K562 (cell line): ENCODE measurements around the gene HEXD. TPM values are rescaled to one million over a fixed set of nuclear protein-coding genes. Genes with fewer than 3 reads are reported as not detected.
A peak's percentile ranks its signal among the peaks of the same experiment; 100 is the strongest.

ENCODE experiments used
- ATAC-seq: fragments of 200-7000 bp; cut with Tn5 transposase; 3 replicates; pipeline ENCODE4 v1.9.1; 2020; ENCODE audit warnings: moderate library complexity
- BruUV-seq: library from RNA; stranded (reverse); fragments of 400-500 nt; replicated peaks from 2 replicates; lab custom pipeline; 2021; lab: Mats Ljungman, UMichigan
- CTCF ChIA-PET: fragments of 300-600 bp; formaldehyde crosslinking; extraction: SDS; loops from one replicate; lab custom pipeline; 2021; ENCODE audit warnings: low intra/inter-chr PET ratio; lab: Yijun Ruan, JAX
- POLR2A ChIA-PET: fragments of 300-600, 350-650 bp; sonication (Branson Sonifier 250); formaldehyde crosslinking; extraction: SDS; loops from one replicate; lab custom pipeline; 2021; ENCODE audit warnings: antibody characterized with exemption, inconsistent platforms; lab: Yijun Ruan, JAX
- DNase-seq, 4 experiments: peaks; one replicate each; pipeline versions ENCODE4 v3.0.0 to v3.0.0-alpha.2; 2011 to 2018; ENCODE audit warnings: low spot score in 3 of 4, mixed read lengths in 3 of 4; ENCODE audit errors: extremely low read depth in 1 of 4
- FAIRE-seq: peaks from 2 replicates; lab custom pipeline; 2011; peaks lifted over from hg19 to GRCh38; lab: Jason Lieb, UNC
- H2AFZ ChIP-seq: 2 replicates; pipeline ENCODE4 v1.6.0; 2011; ENCODE audit warnings: low read depth, low read length, control low read depth, inconsistent platforms
- H3K27ac ChIP-seq: fragments of 200-600 bp; 3 replicates; pipeline ENCODE4 v1.8.0; 2011; ENCODE audit warnings: low read depth, mild to moderate bottlenecking, control low read depth, inconsistent platforms, low read length, moderate library complexity, mixed read lengths; ENCODE audit errors: extremely low read depth
- H3K27me3 ChIP-seq, 2 experiments: fragments of 300-600 bp in 1 of 2; 2 replicates in 1 of 2; 3 replicates in 1 of 2; pipeline versions ENCODE4 v1.6.0 to v1.8.0; 2011; ENCODE audit warnings: inconsistent platforms in 2 of 2, low read length in 2 of 2, mild to moderate bottlenecking in 1 of 2, mixed read lengths in 1 of 2, moderate library complexity in 1 of 2; ENCODE audit not compliant: control insufficient read depth in 2 of 2, insufficient read depth in 2 of 2
- H3K36me3 ChIP-seq: fragments of 300-600 bp; 3 replicates; pipeline ENCODE4 v1.8.0; 2011; ENCODE audit warnings: mild to moderate bottlenecking, low read length, inconsistent platforms; ENCODE audit not compliant: control insufficient read depth, insufficient read depth
- H3K4me1 ChIP-seq, 2 experiments: fragments of 200-600 bp in 1 of 2; replicated peaks in 1 of 2; 2 replicates in 1 of 2; 3 replicates in 1 of 2; pipeline versions ENCODE4 v1.5.1 to v1.8.0; 2011; ENCODE audit warnings: inconsistent platforms in 2 of 2, low read length in 2 of 2, mild to moderate bottlenecking in 1 of 2, mixed read lengths in 1 of 2, moderate library complexity in 1 of 2; ENCODE audit not compliant: control insufficient read depth in 2 of 2, insufficient read depth in 2 of 2
- H3K4me2 ChIP-seq: 2 replicates; pipeline ENCODE4 v1.6.1; 2011; ENCODE audit warnings: low read length, control low read depth, inconsistent platforms, mixed read lengths; ENCODE audit not compliant: insufficient read depth
- H3K4me3 ChIP-seq: fragments of 200-600 bp; sonication (generic), shearing (Covaris generic); 2 replicates; pipeline ENCODE4 v1.5.1; 2016; ENCODE audit warnings: control low read depth, inconsistent platforms
- H3K79me2 ChIP-seq: fragments of 200-600 bp; 3 replicates; pipeline ENCODE4 v1.8.0; 2011; ENCODE audit warnings: low read length, inconsistent platforms; ENCODE audit not compliant: control insufficient read depth, insufficient read depth
- H3K9ac ChIP-seq, 2 experiments: 2 replicates each; pipeline versions ENCODE4 v1.6.0 to v1.6.1; 2011; ENCODE audit warnings: low read depth in 2 of 2, low read length in 2 of 2, control low read depth in 1 of 2, inconsistent platforms in 1 of 2, mild to moderate bottlenecking in 1 of 2, mixed read lengths in 1 of 2; ENCODE audit not compliant: insufficient read depth in 1 of 2
- H3K9me1 ChIP-seq: one replicate; pipeline ENCODE4 v1.6.0; 2011; ENCODE audit warnings: inconsistent platforms, mild to moderate bottlenecking, low read length, moderate library complexity; ENCODE audit not compliant: control insufficient read depth, insufficient read depth
- H3K9me3 ChIP-seq: replicated peaks from 2 replicates; pipeline ENCODE4 v1.5.1; 2011; ENCODE audit warnings: low read depth, low read length, inconsistent platforms; ENCODE audit not compliant: control insufficient read depth, insufficient read depth
- H4K20me1 ChIP-seq: replicated peaks from 2 replicates; pipeline ENCODE4 v1.6.1; 2011; ENCODE audit warnings: low read length, inconsistent platforms, mixed read lengths; ENCODE audit not compliant: control insufficient read depth, insufficient read depth
- HNRNPH1 ChIP-seq: fragments of 200-400 bp; formaldehyde crosslinking; optimal IDR thresholded peaks from 2 replicates; pipeline ENCODE3; 2017; ENCODE audit warnings: low read depth, mild to moderate bottlenecking, low read length, moderate library complexity
- MYNN ChIP-seq, 2 experiments: sonication (generic); formaldehyde crosslinking in 1 of 2; IDR thresholded peaks; 2 replicates each; pipeline versions ENCODE4 v1.5.0 to v1.6.1; 2016 to 2020; ENCODE audit warnings: antibody characterized with exemption in 1 of 2, missing genetic modification reagents in 1 of 2
- NFRKB ChIP-seq: fragments of 450-650 bp; IDR thresholded peaks from 2 replicates; pipeline ENCODE4 v1.6.1; 2016; ENCODE audit warnings: low read depth
- POLR2G ChIP-seq: fragments of 200-400 bp; formaldehyde crosslinking; IDR thresholded peaks from 2 replicates; pipeline ENCODE4 v1.6.1; 2017; ENCODE audit warnings: low read depth, mild to moderate bottlenecking, antibody characterized with exemption, low read length, moderate library complexity
- RBFOX2 ChIP-seq: fragments of 200-400 bp; formaldehyde crosslinking; IDR thresholded peaks from 2 replicates; pipeline ENCODE4 v1.6.1; 2017; ENCODE audit warnings: low read depth, mild to moderate bottlenecking, low read length, moderate library complexity
- TRIM24 ChIP-seq, 2 experiments: fragments of 450-650 bp; IDR thresholded peaks; 2 replicates each; pipeline ENCODE4 v1.6.1; 2016
- TSHZ1 ChIP-seq: fragments of 250-450 bp; sonication (Bioruptor Pico); IDR thresholded peaks from 2 replicates; pipeline ENCODE4 v1.4.0; 2020; ENCODE audit warnings: mild to moderate bottlenecking, moderate library complexity
- U2AF2 ChIP-seq: fragments of 200-400 bp; formaldehyde crosslinking; optimal IDR thresholded peaks from 2 replicates; pipeline ENCODE3; 2017; ENCODE audit warnings: low read depth, mild to moderate bottlenecking, low read length
- ZMIZ1 ChIP-seq, 2 experiments: fragments of 150-350 bp in 1 of 2; IDR thresholded peaks; 2 replicates each; pipeline ENCODE4 v1.6.1; 2012 to 2016; ENCODE audit warnings: low read depth in 2 of 2, low read length in 2 of 2, mild to moderate bottlenecking in 1 of 2, moderate library complexity in 1 of 2
- ZNF583 ChIP-seq: fragments of 250-450 bp; sonication (Bioruptor Pico); IDR thresholded peaks from 2 replicates; pipeline ENCODE4 v1.4.0; 2020
- ZNF740 ChIP-seq, 3 experiments: fragments of 200-800 bp in 1 of 3; sonication (Bioruptor generic) in 1 of 3; sonication (generic) in 1 of 3; formaldehyde crosslinking in 1 of 3; IDR thresholded peaks; 2 replicates each; pipeline versions ENCODE4 v1.6.1 to v1.8.0; 2016 to 2022; ENCODE audit warnings: mild to moderate bottlenecking in 2 of 3, missing compliant biosample characterization in 2 of 3, missing genetic modification characterization in 2 of 3, missing genetic modification reagents in 1 of 3
- WGBS: fragments of 100-300 bp; shearing (Covaris generic); methylation state at CpG from one replicate; pipeline ENCODE4 v1.1.6; 2016; ENCODE audit warnings: low coverage, mixed read lengths; ENCODE audit not compliant: insufficient coverage; ENCODE audit errors: missing lambda C conversion rate; 5-methylcytosine and 5-hydroxymethylcytosine counted together
- in situ Hi-C: fragments of 300-500 bp; cut with MboI; formaldehyde crosslinking; loops from 4 replicates; pipeline ENCODE4 v1.15.0; 2018; ENCODE audit warnings: inconsistent platforms, mixed read lengths
- intact Hi-C: fragments of 100-400 bp; cut with micrococcal nuclease; formaldehyde crosslinking; loops from 2 replicates; pipeline ENCODE4 v1.14.2; 2022
- polyA plus RNA-seq, 8 experiments: library from polyadenylated mRNA; depleted of rRNA in 4 of 8; stranded (reverse) in 5 of 8; unstranded in 3 of 8; fragments of >200 nt; fragmentation: Nextera tagmentation in 2 of 8; fragmentation: Illumina TruSeq in 1 of 8; extraction: Ambion mirVana in 2 of 8; extraction: Trizol in 1 of 8; gene quantifications; 2 replicates each; pipeline versions ENCODE4 v1.2.1 to v1.2.3, GENCODE V29; 2011 to 2014; ENCODE audit warnings: inconsistent platforms in 1 of 8, missing spikeins in 1 of 8
- total RNA-seq, 7 experiments: library from RNA; depleted of rRNA in 6 of 7; stranded (reverse); fragments of >200 nt in 6 of 7; fragmentation: Illumina TruSeq in 2 of 7; extraction: Trizol in 2 of 7; gene quantifications; 2 replicates each; pipeline versions ENCODE4 v1.2.1 to v1.2.3, GENCODE V29; 2011 to 2021; ENCODE audit warnings: low replicate concordance in 1 of 7

The HEXD gene
- total and polyA plus RNA-seq, 9 of the 15 experiments (the other 6 are each of a cell fraction or from before 2014, with no cell fraction given) = 1.0 to 25.3 (median 10.0) TPM

GRCh38 chr17:82441691-82442487 is 23.7 kb downstream of the HEXD start:
- H3K9ac ChIP-seq = no peak overlapping the region
- no peaks in the 10 kb centered on the region for H3K9me3 ChIP-seq
- H3K36me3 ChIP-seq = peaks cover 24% of the 10 kb centered on the region; the same call in 1 of the 3 replicates
- no peak overlapping the region for H3K27ac ChIP-seq
- no peak overlapping the region for H2AFZ ChIP-seq
- H3K4me2 ChIP-seq = no peak overlapping the region
- DNase-seq = no peak
- intact Hi-C loops = no loop called here
- ChIA-PET CTCF (interaction anchor here (0.6 kb wide), 1 partner anchor 716 kb away, joined by 3 read pairs; no protein-coding TSS in a partner anchor), POLR2A (interaction anchor here (0.7 to 1.4 kb wide), 2 partner anchors 11 to 92 kb away, joined by 4 read pairs; no protein-coding TSS in a partner anchor)
- ATAC-seq = no peak; the same call in 1 of the 3 replicates
- no peaks in the 10 kb centered on the region for H3K27me3 ChIP-seq
- H4K20me1 ChIP-seq = no peaks in the 10 kb centered on the region
- H3K4me3 ChIP-seq = no peak overlapping the region
- no peak for FAIRE-seq
- WGBS = 86% methylated on average over 23 of the region's 27 CpGs
- no TSS peak for BruUV-seq
- H3K4me1 ChIP-seq = peaks cover 0 to 75% of the 10 kb centered on the region in 2 experiments; a peak in 2 of 5 replicates
- in situ Hi-C loops = no loop called here
- H3K79me2 ChIP-seq = no peaks in the 10 kb centered on the region; the same call in 2 of the 3 replicates
- H3K9me1 ChIP-seq = no peaks in the 10 kb centered on the region
- no peak for TF ChIP-seq NFRKB
- no peak for TF ChIP-seq HNRNPH1
- TF ChIP-seq ZMIZ1 (IDR thresholded peaks at IDR 0.05; ENCODE audit: low read depth in 2 of 2, low read length in 2 of 2) = no peak
- TF ChIP-seq ZNF583 (CRISPR knock-in tag) = no peak
- TF ChIP-seq RBFOX2 = peak; percentile 57
- TF ChIP-seq TRIM24 (IDR thresholded peaks at IDR 0.05) = no peak
- TF ChIP-seq ZNF740 (CRISPR knock-in tag; IDR thresholded peaks at IDR 0.05) = peak; percentile 23; the same call in 1 of the 2 replicates
- TF ChIP-seq ZNF740 (tag; IDR thresholded peaks at IDR 0.05) = no peak
- peak; percentile 67 for TF ChIP-seq POLR2G
- TF ChIP-seq MYNN (IDR thresholded peaks at IDR 0.05) = no peak
- TF ChIP-seq MYNN (CRISPR knock-in tag; IDR thresholded peaks at IDR 0.05) = no peak
- no peak for TF ChIP-seq TSHZ1 (CRISPR knock-in tag)
- TF ChIP-seq U2AF2 = no peak
